K562 (cell line): ENCODE results near the gene RABEPK. TPM values are rescaled to one million over a fixed set of nuclear protein-coding genes. Genes with fewer than 3 reads are reported as not detected.

ENCODE experiments used
- ARID3A ChIP-seq: IDR thresholded peaks from 2 replicates; pipeline ENCODE4 v1.6.1; 2012; ENCODE audit warnings: low read depth, low read length, improper control_type of control experiment, borderline replicate concordance
- ATF4 ChIP-seq: fragments of 450-650 bp; formaldehyde crosslinking; IDR thresholded peaks from 2 replicates; pipeline ENCODE4 v1.4.0; 2022; ENCODE audit warnings: mild to moderate bottlenecking, moderate library complexity
- IFI16 ChIP-seq: fragments of 250-450 bp; sonication (Bioruptor Pico); IDR thresholded peaks from 2 replicates; pipeline ENCODE4 v2.1.2; 2022; ENCODE audit warnings: mild to moderate bottlenecking, inconsistent platforms
- MTA1 ChIP-seq: fragments of 450-650 bp; IDR thresholded peaks from 2 replicates; pipeline ENCODE4 v1.6.1; 2017; ENCODE audit warnings: borderline replicate concordance
- NFIX ChIP-seq: fragments of 250-450 bp; sonication (Bioruptor Pico); IDR thresholded peaks from 2 replicates; pipeline ENCODE4 v1.4.0; 2020; ENCODE audit warnings: low read depth, mild to moderate bottlenecking, moderate library complexity
- POU5F1 ChIP-seq: fragments of 150-350 bp; IDR thresholded peaks from 2 replicates; pipeline ENCODE4 v1.6.1; 2014; ENCODE audit warnings: borderline replicate concordance, low read length, low read depth, mild to moderate bottlenecking; ENCODE audit not compliant: partially characterized antibody
- RAD51 ChIP-seq: fragments of 450-650 bp; IDR thresholded peaks from 2 replicates; pipeline ENCODE4 v1.7.1; 2016; ENCODE audit warnings: low read depth, mild to moderate bottlenecking, borderline replicate concordance
- SIN3A ChIP-seq, 2 experiments: fragments of 150-350 bp in 1 of 2; IDR thresholded peaks; 2 replicates each; pipeline ENCODE4 v1.6.1; 2011 to 2016; ENCODE audit warnings: borderline replicate concordance in 2 of 2, low read depth in 2 of 2, low read length in 2 of 2, mild to moderate bottlenecking in 2 of 2, moderate library complexity in 2 of 2; ENCODE audit not compliant: control insufficient read depth in 1 of 2
- SMC3 ChIP-seq: conservative IDR thresholded peaks from 2 replicates; pipeline ENCODE4 v1.6.1; 2011; ENCODE audit warnings: low read depth, low read length, improper control_type of control experiment; ENCODE audit not compliant: insufficient read depth
- TBP ChIP-seq: optimal IDR thresholded peaks from 2 replicates; pipeline ENCODE3; 2011; ENCODE audit warnings: low read depth, low read length, improper control_type of control experiment
- THAP7 ChIP-seq: fragments of 250-450 bp; sonication (Bioruptor Pico); IDR thresholded peaks from 2 replicates; pipeline ENCODE4 v1.5.0; 2021
- THRB ChIP-seq: fragments of 450-650 bp; formaldehyde crosslinking; conservative IDR thresholded peaks from 2 replicates; pipeline ENCODE4 v1.4.0; 2022; ENCODE audit warnings: mild to moderate bottlenecking, missing genetic modification characterization
- ZBTB5 ChIP-seq: fragments of 450-650 bp; IDR thresholded peaks from 2 replicates; pipeline ENCODE4 v1.6.1; 2017; ENCODE audit warnings: antibody characterized with exemption
- ZC3H4 ChIP-seq: sonication (generic); formaldehyde crosslinking; IDR thresholded peaks from 2 replicates; pipeline ENCODE4 v1.9.0; 2021; ENCODE audit warnings: missing genetic modification reagents, borderline replicate concordance
- ZNF121 ChIP-seq: sonication (generic); formaldehyde crosslinking; conservative IDR thresholded peaks from 2 replicates; pipeline ENCODE4 v1.8.0; 2022; ENCODE audit warnings: missing genetic modification reagents
- ZNF175 ChIP-seq: fragments of 200-800 bp; sonication (Bioruptor generic); IDR thresholded peaks from 2 replicates; pipeline ENCODE4 v1.6.1; 2016; ENCODE audit warnings: low read depth, mild to moderate bottlenecking, missing genetic modification characterization, missing compliant biosample characterization
- ZNF253 ChIP-seq: fragments of 250-450 bp; sonication (Bioruptor Pico); conservative IDR thresholded peaks from 2 replicates; pipeline ENCODE4 v1.6.1; 2021; ENCODE audit warnings: mild to moderate bottlenecking
- ZNF324 ChIP-seq: fragments of 250-450 bp; sonication (Bioruptor Pico); IDR thresholded peaks from 2 replicates; pipeline ENCODE4 v1.4.0; 2020; ENCODE audit warnings: mild to moderate bottlenecking
- ZNF583 ChIP-seq: fragments of 250-450 bp; sonication (Bioruptor Pico); IDR thresholded peaks from 2 replicates; pipeline ENCODE4 v1.4.0; 2020
- ZNF76 ChIP-seq: fragments of 250-450 bp; sonication (Bioruptor Pico); IDR thresholded peaks from 2 replicates; pipeline ENCODE4 v1.4.0; 2020; ENCODE audit warnings: mild to moderate bottlenecking, moderate library complexity, borderline replicate concordance
- ZSCAN29 ChIP-seq: fragments of 450-650 bp; IDR thresholded peaks from 2 replicates; pipeline ENCODE4 v1.6.1; 2017
- polyA plus RNA-seq, 8 experiments: library from polyadenylated mRNA; depleted of rRNA in 4 of 8; stranded (reverse) in 5 of 8; unstranded in 3 of 8; fragments of >200 nt; fragmentation: Nextera tagmentation in 2 of 8; fragmentation: Illumina TruSeq in 1 of 8; extraction: Ambion mirVana in 2 of 8; extraction: Trizol in 1 of 8; gene quantifications; 2 replicates each; pipeline versions ENCODE4 v1.2.1 to v1.2.3, GENCODE V29; 2011 to 2014; ENCODE audit warnings: inconsistent platforms in 1 of 8, missing spikeins in 1 of 8
- total RNA-seq, 7 experiments: library from RNA; depleted of rRNA in 6 of 7; stranded (reverse); fragments of >200 nt in 6 of 7; fragmentation: Illumina TruSeq in 2 of 7; extraction: Trizol in 2 of 7; gene quantifications; 2 replicates each; pipeline versions ENCODE4 v1.2.1 to v1.2.3, GENCODE V29; 2011 to 2021; ENCODE audit warnings: low replicate concordance in 1 of 7

Gene RABEPK
- total and polyA plus RNA-seq, 9 of the 15 experiments (the other 6 are each of a cell fraction or from before 2014, with no cell fraction given): 38.3 to 113 (median 52.8) TPM

- peak; percentile 87; the same call in 1 of the 2 replicates for TF ChIP-seq THRB (CRISPR knock-in tag)
- no peak for TF ChIP-seq MTA1
- no peak for TF ChIP-seq SMC3
- peak; percentile 75 to 94; a peak in 3 of 4 replicates for TF ChIP-seq SIN3A (IDR thresholded peaks at IDR 0.05; ENCODE audit: borderline replicate concordance in 2 of 2, control insufficient read depth in 1 of 2, low read depth in 2 of 2, low read length in 2 of 2)
- 0 out of 2 replicates have a peak, but pooled peaks have one; percentile 17 for TF ChIP-seq ZNF583 (CRISPR knock-in tag)
- no peak for TF ChIP-seq ZNF324
- TF ChIP-seq ZSCAN29: no peak
- 0 out of 2 replicates have a peak, but pooled peaks have one; percentile 6 for TF ChIP-seq ARID3A
- no peak for TF ChIP-seq TBP
- TF ChIP-seq NFIX (CRISPR knock-in tag): no peak
- no peak for TF ChIP-seq ZBTB5
- no peak for TF ChIP-seq ZNF76 (CRISPR knock-in tag)
- TF ChIP-seq ZC3H4: peak; percentile 98; the same call in 1 of the 2 replicates
- no peak for TF ChIP-seq ZNF175
- no peak; the same call in none of the 2 replicates for TF ChIP-seq THAP7 (CRISPR knock-in tag)
- TF ChIP-seq ZNF121 (CRISPR knock-in tag): no peak
- TF ChIP-seq ZNF253 (CRISPR knock-in tag): 0 out of 2 replicates have a peak, but pooled peaks have one; percentile 15
- TF ChIP-seq ATF4 (CRISPR knock-in tag): no peak
- no peak for TF ChIP-seq RAD51
- TF ChIP-seq POU5F1: no peak
- no peak for TF ChIP-seq IFI16 (CRISPR knock-in tag)
Observed at GRCh38 chr9:125241000-125241862, 40.9 kb downstream of the RABEPK start, which contains the start of gene HSPA5 (continued).
